K562 (cell line): ENCODE measurements around the gene ADGRG1. TPM values are rescaled to one million over a fixed set of nuclear protein-coding genes. Genes with fewer than 3 reads are reported as not detected.

Experiments
- E2F1 ChIP-seq: sonication (generic); formaldehyde crosslinking; IDR thresholded peaks from 2 replicates; pipeline ENCODE4 v1.8.1; 2023; ENCODE audit warnings: mild to moderate bottlenecking, missing genetic modification reagents, moderate library complexity
- NCOA4 ChIP-seq: fragments of 450-650 bp; IDR thresholded peaks from 2 replicates; pipeline ENCODE4 v1.6.1; 2018; ENCODE audit warnings: mild to moderate bottlenecking; ENCODE audit not compliant: partially characterized antibody
- NR4A1 ChIP-seq, 2 experiments: fragments of 250-450 bp in 1 of 2; fragments of 450-650 bp in 1 of 2; sonication (Bioruptor Pico) in 1 of 2; IDR thresholded peaks; 2 replicates each; pipeline versions ENCODE4 v1.4.0 to v1.6.1; 2016 to 2020; ENCODE audit warnings: mild to moderate bottlenecking in 2 of 2, missing compliant biosample characterization in 1 of 2, missing genetic modification characterization in 1 of 2, moderate library complexity in 1 of 2
- POLR2H ChIP-seq: IDR thresholded peaks from 2 replicates; pipeline ENCODE4 v1.6.1; 2016; ENCODE audit warnings: missing genetic modification characterization, low read depth, mild to moderate bottlenecking, control low read depth, missing compliant biosample characterization, moderate library complexity
- PPARD ChIP-seq: fragments of 250-450 bp; sonication (Bioruptor Pico); IDR thresholded peaks from 2 replicates; pipeline ENCODE4 v1.8.0; 2022; ENCODE audit warnings: inconsistent platforms, mild to moderate bottlenecking, moderate library complexity
- RBM17 ChIP-seq: fragments of 200-400 bp; formaldehyde crosslinking; IDR thresholded peaks from 2 replicates; pipeline ENCODE4 v1.6.1; 2017; ENCODE audit warnings: low read depth, mild to moderate bottlenecking, low read length, borderline replicate concordance
- SMAD1 ChIP-seq: fragments of 150-350 bp; IDR thresholded peaks from 2 replicates; pipeline ENCODE4 v1.6.1; 2014; ENCODE audit warnings: low read length, low read depth; ENCODE audit not compliant: partially characterized antibody
- ZBTB33 ChIP-seq: sonication (generic); formaldehyde crosslinking; IDR thresholded peaks from 2 replicates; pipeline ENCODE4 v1.8.1; 2023; ENCODE audit warnings: mild to moderate bottlenecking, missing genetic modification reagents
- ZBTB40 ChIP-seq, 2 experiments: fragments of 450-650 bp in 1 of 2; sonication (generic) in 1 of 2; formaldehyde crosslinking in 1 of 2; IDR thresholded peaks; 2 replicates each; pipeline versions ENCODE4 v1.7.1 to v1.9.0; 2016 to 2022; ENCODE audit warnings: inconsistent platforms in 1 of 2, mild to moderate bottlenecking in 1 of 2, missing genetic modification reagents in 1 of 2
- ZBTB9 ChIP-seq: fragments of 450-650 bp; formaldehyde crosslinking; IDR thresholded peaks from 2 replicates; pipeline ENCODE4 v1.4.0; 2020; ENCODE audit warnings: mild to moderate bottlenecking, moderate library complexity
- ZNF583 ChIP-seq: fragments of 250-450 bp; sonication (Bioruptor Pico); IDR thresholded peaks from 2 replicates; pipeline ENCODE4 v1.4.0; 2020
- polyA plus RNA-seq, 8 experiments: library from polyadenylated mRNA; depleted of rRNA in 4 of 8; stranded (reverse) in 5 of 8; unstranded in 3 of 8; fragments of >200 nt; fragmentation: Nextera tagmentation in 2 of 8; fragmentation: Illumina TruSeq in 1 of 8; extraction: Ambion mirVana in 2 of 8; extraction: Trizol in 1 of 8; gene quantifications; 2 replicates each; pipeline versions ENCODE4 v1.2.1 to v1.2.3, GENCODE V29; 2011 to 2014; ENCODE audit warnings: inconsistent platforms in 1 of 8, missing spikeins in 1 of 8
- total RNA-seq, 7 experiments: library from RNA; depleted of rRNA in 6 of 7; stranded (reverse); fragments of >200 nt in 6 of 7; fragmentation: Illumina TruSeq in 2 of 7; extraction: Trizol in 2 of 7; gene quantifications; 2 replicates each; pipeline versions ENCODE4 v1.2.1 to v1.2.3, GENCODE V29; 2011 to 2021; ENCODE audit warnings: low replicate concordance in 1 of 7

ADGRG1 gene
- total and polyA plus RNA-seq, 9 of the 15 experiments (the other 6 are each of a cell fraction or from before 2014, with no cell fraction given): 0.04 to 0.31 (median 0.16) TPM; not detected in 6

- TF ChIP-seq ZBTB9 (CRISPR knock-in tag): peak; percentile 78
- no peak for TF ChIP-seq NR4A1 (CRISPR knock-in tag; IDR thresholded peaks at IDR 0.05)
- peak; percentile 91 for TF ChIP-seq NR4A1 (tag; IDR thresholded peaks at IDR 0.05)
- TF ChIP-seq POLR2H: no peak
- TF ChIP-seq PPARD (CRISPR knock-in tag): no peak
- peak; percentile 89; the same call in 1 of the 2 replicates for TF ChIP-seq ZBTB33 (CRISPR knock-in tag)
- TF ChIP-seq NCOA4: no peak
- no peak for TF ChIP-seq SMAD1
- 0 out of 2 replicates have a peak, but pooled peaks have one; percentile 29 for TF ChIP-seq ZBTB40 (IDR thresholded peaks at IDR 0.05)
- no peak for TF ChIP-seq ZBTB40 (CRISPR knock-in tag; IDR thresholded peaks at IDR 0.05)
- no peak for TF ChIP-seq ZNF583 (CRISPR knock-in tag)
- TF ChIP-seq RBM17: no peak
- no peak for TF ChIP-seq E2F1 (CRISPR knock-in tag)
Observed at GRCh38 chr16:57667526-57668262, 39.3 kb downstream of the ADGRG1 start (continued).
